GM12878 (cell line): ENCODE measurements around the gene GAP43. TPM values are rescaled to one million over a fixed set of nuclear protein-coding genes. Genes with fewer than 3 reads are reported as not detected.
A peak's percentile ranks its signal among the peaks of the same experiment; 100 is the strongest.

ENCODE experiments used
- CHD1 ChIP-seq: IDR thresholded peaks from 2 replicates; pipeline ENCODE4 v1.6.1; 2012; ENCODE audit warnings: low read depth, low read length, improper control_type of control experiment
- ESRRA ChIP-seq: IDR thresholded peaks from 2 replicates; pipeline ENCODE4 v1.6.1; 2012; ENCODE audit warnings: mild to moderate bottlenecking, low read length, improper control_type of control experiment
- LARP7 ChIP-seq: fragments of 450-650 bp; IDR thresholded peaks from 2 replicates; pipeline ENCODE4 v1.6.1; 2017; ENCODE audit warnings: mild to moderate bottlenecking
- MTA2 ChIP-seq: fragments of 450-650 bp; IDR thresholded peaks from 2 replicates; pipeline ENCODE4 v1.6.1; 2016; ENCODE audit warnings: low read depth, mild to moderate bottlenecking, moderate library complexity
- MTA3 ChIP-seq: IDR thresholded peaks from 2 replicates; pipeline ENCODE4 v1.6.1; 2012; ENCODE audit warnings: low read length, inconsistent platforms, borderline replicate concordance
- NFIC ChIP-seq: IDR thresholded peaks from 2 replicates; pipeline ENCODE4 v1.6.1; 2012; ENCODE audit warnings: low read depth, mild to moderate bottlenecking, inconsistent platforms, low read length, moderate library complexity
- PRDM15 ChIP-seq: fragments of 450-650 bp; formaldehyde crosslinking; IDR thresholded peaks from 2 replicates; pipeline ENCODE4 v1.4.0; 2020; ENCODE audit warnings: mild to moderate bottlenecking, moderate library complexity
- RUNX3 ChIP-seq: IDR thresholded peaks from 2 replicates; pipeline ENCODE4 v1.6.1; 2012; ENCODE audit warnings: low read length, inconsistent platforms
- TAF1 ChIP-seq: IDR thresholded peaks from 2 replicates; pipeline ENCODE4 v1.6.1; 2011; ENCODE audit warnings: mild to moderate bottlenecking, low read depth, low read length, borderline replicate concordance
- ZBTB33 ChIP-seq: fragments of 450-650 bp; IDR thresholded peaks from 2 replicates; pipeline ENCODE4 v1.6.1; 2017; ENCODE audit warnings: mild to moderate bottlenecking
- ZNF622 ChIP-seq: fragments of 450-650 bp; IDR thresholded peaks from 2 replicates; pipeline ENCODE4 v1.6.1; 2017; ENCODE audit warnings: mild to moderate bottlenecking, inconsistent platforms
- polyA plus RNA-seq, 11 experiments: library from polyadenylated mRNA; depleted of rRNA in 4 of 11; unstranded in 6 of 11; stranded (reverse) in 5 of 11; fragments of >200 nt; fragmentation: Nextera tagmentation in 4 of 11; fragmentation: Illumina TruSeq in 1 of 11; extraction: Ambion mirVana in 4 of 11; extraction: Trizol in 1 of 11; gene quantifications; 1 replicate in 1 of 11; 2 replicates in 10 of 11; pipeline versions ENCODE4 v1.2.1 to v1.2.3, GENCODE V29; 2011 to 2016; ENCODE audit warnings: inconsistent platforms in 2 of 11, missing spikeins in 2 of 11, low read depth in 1 of 11
- total RNA-seq, 4 experiments: library from RNA; depleted of rRNA in 3 of 4; stranded (reverse); fragments of >200 nt in 3 of 4; fragmentation: Illumina TruSeq in 1 of 4; extraction: Trizol in 1 of 4; gene quantifications; 2 replicates each; pipeline versions ENCODE4 v1.2.1 to v1.2.3, GENCODE V29; 2013 to 2021
- TF ChIP-seq, protein P1 (sequence below): fragments of 450-650 bp; IDR thresholded peaks from 2 replicates; pipeline ENCODE4 v1.6.1; 2014; ENCODE audit warnings: mild to moderate bottlenecking

The GAP43 gene
- total and polyA plus RNA-seq, 10 of the 15 experiments (the other 5 are each of a cell fraction or from before 2014, with no cell fraction given), result 0.06 to 0.16 TPM; not detected in 8

DNA sequence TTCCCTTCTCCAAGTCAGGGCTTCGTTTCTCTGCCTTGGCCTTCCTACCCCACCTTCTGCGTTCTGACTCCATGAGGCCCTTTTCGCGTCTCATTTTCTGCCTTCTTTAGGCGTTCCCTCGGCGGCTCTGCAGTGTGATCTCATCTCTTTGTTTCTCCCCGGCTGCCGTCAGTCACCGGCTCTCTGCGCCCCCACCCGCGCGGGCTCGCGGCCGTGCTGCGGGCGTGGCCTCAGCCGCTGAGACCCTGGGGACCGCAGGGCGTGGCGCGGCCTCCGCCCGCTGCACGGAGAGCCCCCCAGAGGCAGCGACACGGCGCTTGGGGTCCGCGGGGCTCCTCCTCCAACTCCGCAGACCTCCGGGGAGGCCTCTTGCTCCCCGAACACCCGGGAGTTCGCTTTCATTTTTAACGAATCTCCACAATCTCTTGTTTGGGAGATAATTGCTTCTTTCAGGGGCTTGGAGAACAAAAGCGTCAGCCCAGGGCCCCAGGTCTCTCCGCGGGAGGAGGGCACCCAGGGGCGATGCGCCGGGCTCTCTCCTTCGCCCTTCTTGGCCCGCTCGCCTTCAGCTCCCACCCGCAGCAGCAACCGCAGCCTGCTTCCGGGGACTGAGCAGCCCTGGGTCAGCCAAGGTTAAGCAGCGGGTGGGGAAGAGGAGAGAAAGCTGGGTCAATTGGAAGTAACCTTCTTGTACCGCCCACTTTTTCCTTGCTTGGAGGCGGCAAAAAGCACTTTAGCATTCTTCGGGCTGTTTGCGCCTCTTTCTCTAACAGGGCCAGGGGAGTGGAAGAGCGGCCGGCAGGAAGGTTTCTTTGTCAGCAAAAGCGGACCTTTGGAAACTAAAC lies 35.2 kb downstream of the GAP43 start (continued):
- TF ChIP-seq PRDM15, result no peak
- TF ChIP-seq MTA2, result no peak
- no peak for TF ChIP-seq CHD1
- 0 out of 2 replicates have a peak, but pooled peaks have one; percentile 22 for TF ChIP-seq TAF1
- TF ChIP-seq NFIC, result no peak
- TF ChIP-seq ESRRA, result no peak
- TF ChIP-seq, protein P1, sequence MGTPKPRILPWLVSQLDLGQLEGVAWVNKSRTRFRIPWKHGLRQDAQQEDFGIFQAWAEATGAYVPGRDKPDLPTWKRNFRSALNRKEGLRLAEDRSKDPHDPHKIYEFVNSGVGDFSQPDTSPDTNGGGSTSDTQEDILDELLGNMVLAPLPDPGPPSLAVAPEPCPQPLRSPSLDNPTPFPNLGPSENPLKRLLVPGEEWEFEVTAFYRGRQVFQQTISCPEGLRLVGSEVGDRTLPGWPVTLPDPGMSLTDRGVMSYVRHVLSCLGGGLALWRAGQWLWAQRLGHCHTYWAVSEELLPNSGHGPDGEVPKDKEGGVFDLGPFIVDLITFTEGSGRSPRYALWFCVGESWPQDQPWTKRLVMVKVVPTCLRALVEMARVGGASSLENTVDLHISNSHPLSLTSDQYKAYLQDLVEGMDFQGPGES, result no peak
- TF ChIP-seq ZNF622, result no peak
- peak; percentile 67 for TF ChIP-seq RUNX3
- no peak; the same call in 1 of the 2 replicates for TF ChIP-seq MTA3
- no peak for TF ChIP-seq ZBTB33
- TF ChIP-seq LARP7, result no peak
